ENCODE data around the gene RPS6KB2.

- TF ChIP-seq CTCF (IDR thresholded peaks at IDR 0.05): no peak
- TF ChIP-seq POLR2AphosphoS5 (IDR thresholded peaks at IDR 0.05): no peak
- TF ChIP-seq EP300 (IDR thresholded peaks at IDR 0.05; ENCODE audit: low read depth): no peak
These were observed 17.1 kb upstream of the RPS6KB2 start for GRCh38 chr11:67410984-67411784.
